OCI-M1 (cell line): ENCODE data around the gene GRM3.
A peak's percentile ranks its signal among the peaks of the same experiment; 100 is the strongest.

ENCODE experiments used
- DNase-seq: peaks from one replicate; lab custom pipeline; 2025; lab: John Stamatoyannopoulos, UW

Gene GRM3

DNA sequence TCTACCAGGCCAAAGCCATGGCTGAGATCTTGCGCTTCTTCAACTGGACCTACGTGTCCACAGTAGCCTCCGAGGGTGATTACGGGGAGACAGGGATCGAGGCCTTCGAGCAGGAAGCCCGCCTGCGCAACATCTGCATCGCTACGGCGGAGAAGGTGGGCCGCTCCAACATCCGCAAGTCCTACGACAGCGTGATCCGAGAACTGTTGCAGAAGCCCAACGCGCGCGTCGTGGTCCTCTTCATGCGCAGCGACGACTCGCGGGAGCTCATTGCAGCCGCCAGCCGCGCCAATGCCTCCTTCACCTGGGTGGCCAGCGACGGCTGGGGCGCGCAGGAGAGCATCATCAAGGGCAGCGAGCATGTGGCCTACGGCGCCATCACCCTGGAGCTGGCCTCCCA, 142.7 kb downstream of the GRM3 start:
- DNase-seq, result no peak

DNA sequence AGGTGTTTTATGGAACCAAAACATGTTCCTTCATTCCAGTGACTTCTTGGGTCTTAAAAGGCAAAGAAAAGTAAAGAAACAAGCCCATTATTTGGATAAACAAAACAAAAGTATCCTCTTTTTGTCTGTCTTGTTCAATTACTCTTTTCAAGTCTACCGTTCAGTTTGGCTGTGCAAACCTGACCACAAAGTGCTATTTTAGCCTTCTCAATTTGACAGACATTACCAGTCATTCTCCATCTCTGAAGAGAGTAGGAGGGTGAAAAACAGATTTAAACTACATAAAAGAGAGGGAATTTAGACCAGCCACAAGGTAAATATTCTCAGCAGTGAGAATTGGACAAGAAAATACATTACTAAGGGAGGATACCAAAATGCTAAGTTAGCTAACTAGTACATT, 145.2 kb downstream of the GRM3 start:
- DNase-seq, result no peak

DNA sequence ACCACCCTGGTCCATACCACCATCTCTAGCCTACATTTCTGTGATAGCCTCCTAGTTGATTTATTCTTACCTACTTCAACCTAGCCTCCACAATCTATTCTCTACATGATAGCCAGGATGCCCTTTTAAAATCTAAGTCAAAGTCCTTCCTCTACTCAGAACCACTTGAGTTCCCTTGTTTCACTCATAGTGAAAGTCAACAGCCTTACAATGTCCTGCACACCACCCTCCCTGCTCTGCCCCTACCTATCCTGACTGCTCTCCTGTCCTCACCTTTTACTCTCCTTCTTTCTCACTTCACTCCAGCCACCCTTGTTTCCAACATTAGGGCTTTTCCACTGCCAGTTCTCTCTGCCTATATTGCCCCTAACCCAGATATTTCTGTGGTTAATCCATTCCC, 146.7 kb downstream of the GRM3 start:
- DNase-seq, result no peak

DNA sequence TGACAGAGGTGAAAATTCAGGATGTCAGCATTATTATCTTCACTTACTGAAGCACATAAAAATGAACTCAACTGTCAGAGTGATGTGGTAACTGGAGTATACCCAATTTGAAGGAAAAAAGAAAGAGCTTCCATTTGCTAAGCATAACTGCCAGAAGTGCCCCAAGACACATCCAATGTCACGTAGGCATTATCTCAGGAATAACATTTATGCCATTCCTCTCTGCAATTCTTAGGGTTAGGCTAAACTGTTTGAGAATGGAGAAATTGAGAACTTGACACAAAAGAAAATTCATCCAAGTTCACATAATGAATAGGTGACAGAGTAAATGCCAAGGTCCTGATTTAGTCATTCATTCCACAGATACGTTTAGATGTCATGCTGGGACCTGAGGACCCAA, 148.6 kb downstream of the GRM3 start:
- no peak for DNase-seq

DNA sequence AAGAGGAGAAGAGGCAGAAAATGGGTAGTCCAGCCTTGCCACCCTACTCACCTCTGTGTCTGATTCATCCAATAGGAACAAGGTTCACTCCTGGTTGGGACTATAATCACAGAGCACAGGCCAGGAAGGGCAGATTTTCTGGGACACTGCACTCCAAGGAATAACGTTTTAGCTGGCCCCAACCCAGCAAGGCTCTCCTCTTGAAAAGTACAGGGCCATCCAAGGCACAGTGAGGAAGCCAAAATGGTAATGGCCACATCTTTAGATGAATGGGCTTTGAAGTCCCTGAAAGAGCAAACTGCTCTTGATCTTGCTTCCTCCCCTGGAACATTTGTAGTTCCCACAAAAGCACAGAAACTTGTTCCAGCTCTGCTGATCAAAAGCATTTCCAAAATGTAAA, 149.4 kb downstream of the GRM3 start:
- DNase-seq, result no peak

DNA sequence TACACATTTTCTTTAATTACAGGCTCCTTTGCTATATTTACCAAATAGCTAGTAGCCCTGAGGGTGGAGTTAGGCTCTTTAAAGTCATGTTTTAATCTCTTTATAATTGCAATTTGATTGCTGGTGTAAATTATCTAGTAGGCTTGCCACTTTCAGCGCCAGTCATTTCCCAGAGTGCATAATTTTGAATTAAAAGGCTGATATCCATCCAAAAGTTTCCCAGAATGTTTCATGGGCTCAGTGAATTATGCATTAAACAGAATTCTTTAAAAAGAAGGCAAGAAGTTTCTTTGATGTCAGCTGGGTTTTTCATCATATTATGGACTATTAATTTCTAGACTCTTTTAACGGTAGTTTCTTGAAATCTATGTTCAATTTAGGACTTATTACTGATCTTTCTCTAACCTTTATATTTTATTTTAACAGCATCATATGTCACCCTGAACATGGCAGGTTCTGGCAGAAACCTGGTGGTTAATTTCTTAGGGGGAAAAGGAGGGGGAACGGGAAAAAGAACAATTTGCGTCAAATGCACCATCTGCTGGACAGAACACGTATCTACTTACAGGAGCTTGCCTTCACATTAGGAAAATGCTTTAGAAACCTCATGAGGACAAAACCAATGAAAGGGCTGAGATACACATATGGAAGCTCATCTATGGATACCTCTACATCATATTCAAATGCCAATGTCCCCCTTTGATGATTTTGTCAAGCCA, 171.1 kb downstream of the GRM3 start:
- DNase-seq, result peak; percentile 65

DNA sequence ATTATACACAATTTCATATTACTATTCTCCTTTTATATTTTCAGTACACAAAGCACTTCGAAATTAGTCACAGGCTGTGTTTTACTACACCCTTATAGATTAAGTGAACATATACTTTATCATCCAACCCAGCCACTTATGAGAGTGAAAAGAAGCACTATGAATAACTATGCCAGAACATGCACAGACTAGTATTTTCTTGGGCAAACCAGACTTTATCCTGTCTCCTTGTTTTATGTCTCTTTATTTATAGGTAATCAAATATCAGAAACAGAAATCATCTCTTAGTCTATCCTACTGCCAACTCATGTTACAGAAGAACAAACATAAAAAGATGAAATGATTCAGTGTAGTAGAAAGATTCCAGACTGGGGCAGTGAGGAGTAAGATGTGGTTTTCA, 171.8 kb downstream of the GRM3 start:
- no peak for DNase-seq

DNA sequence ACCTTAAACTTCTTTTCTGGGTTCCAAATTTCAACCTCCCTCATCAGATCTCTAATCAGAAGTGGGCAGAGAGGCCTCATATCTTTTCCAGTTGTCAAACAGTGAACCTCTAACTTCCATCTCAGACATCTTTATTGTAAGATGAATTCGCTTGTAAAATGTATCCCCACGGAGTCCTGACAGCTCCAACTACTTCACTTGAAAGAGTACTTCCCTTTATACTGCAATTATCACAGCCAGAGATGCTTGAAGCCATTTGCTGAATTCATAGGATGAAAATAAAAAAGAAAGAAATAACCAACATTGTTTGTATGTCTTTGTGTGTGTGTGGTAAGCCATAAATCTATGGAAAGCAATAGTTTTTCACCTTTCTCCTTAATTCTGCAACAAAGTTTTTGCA, 175.2 kb downstream of the GRM3 start:
- no peak for DNase-seq

DNA sequence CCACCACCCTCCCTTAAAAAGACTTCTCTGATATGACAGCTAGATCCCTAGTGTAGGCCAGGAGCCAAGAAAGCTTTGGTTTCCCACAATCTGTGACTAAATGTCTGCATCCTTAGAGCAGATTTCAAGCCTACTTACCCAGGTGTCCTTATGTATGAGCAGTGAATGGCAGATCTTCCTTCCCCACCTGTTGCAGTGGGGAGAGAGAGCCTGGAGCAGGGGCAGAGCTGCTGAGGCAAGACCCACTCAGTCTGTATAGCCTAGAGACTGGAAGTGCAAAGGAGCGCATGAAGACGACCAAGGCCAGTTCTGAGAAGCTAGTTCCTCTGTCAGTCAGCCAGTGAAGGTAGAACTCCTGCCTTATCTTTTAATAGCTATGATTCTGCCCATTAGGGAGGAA, 180.1 kb downstream of the GRM3 start:
- DNase-seq, result no peak

DNA sequence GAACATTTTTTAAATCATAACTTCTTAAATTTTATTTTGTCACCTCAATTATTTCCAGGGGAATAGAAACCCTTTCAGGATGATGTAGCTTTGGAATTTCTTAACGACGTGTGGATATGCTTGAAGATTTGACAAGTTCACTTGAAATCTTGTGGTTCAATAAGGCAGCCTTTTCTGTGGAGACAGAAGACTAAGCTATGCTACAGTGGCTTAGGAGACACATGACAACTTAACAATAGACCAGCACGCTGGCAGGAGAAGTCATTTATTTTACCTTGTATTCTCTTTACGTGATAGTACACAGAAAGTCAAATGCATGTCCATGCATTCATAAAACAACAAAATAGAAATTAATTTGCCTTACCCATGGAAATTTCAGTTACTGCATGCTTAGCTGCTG, 181.6 kb downstream of the GRM3 start:
- no peak for DNase-seq

DNA sequence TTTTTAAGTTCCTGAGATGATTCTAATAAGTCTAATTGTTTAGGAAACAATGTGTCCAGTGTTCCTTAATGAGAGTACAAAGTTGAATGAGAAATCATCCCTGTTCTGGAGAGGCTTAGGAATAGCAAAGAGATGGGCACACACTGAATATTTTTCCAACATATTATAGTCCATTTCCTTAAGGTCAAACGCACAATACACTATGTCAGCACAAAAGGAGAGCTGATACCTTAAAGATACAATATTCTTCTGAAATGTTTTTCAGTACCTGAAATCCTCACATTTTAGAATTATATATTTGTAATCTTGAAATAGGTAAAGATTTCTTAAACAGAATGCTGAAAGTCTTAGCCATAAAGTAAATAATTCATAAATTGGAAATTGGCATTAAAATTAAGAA, 183.2 kb downstream of the GRM3 start:
- DNase-seq, result no peak

DNA sequence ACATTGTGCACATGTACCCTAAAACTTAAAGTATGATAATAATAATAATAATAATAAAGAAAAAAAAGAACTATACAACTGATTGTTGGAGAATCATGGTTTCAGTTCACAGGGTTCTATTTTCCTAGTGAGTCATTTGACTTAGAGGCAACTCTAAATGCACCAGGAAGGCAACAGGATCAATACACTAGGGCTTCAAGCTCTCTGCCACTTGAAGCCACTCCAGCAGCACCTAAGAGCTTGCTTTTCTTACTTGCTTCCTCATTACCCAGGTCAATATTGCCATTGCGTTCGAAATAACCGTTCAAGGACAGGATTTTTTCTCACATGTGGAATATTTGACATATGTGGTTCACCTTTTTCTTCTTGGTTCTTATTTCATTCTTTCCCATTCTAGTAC, 189.7 kb downstream of the GRM3 start:
- DNase-seq, result no peak

DNA sequence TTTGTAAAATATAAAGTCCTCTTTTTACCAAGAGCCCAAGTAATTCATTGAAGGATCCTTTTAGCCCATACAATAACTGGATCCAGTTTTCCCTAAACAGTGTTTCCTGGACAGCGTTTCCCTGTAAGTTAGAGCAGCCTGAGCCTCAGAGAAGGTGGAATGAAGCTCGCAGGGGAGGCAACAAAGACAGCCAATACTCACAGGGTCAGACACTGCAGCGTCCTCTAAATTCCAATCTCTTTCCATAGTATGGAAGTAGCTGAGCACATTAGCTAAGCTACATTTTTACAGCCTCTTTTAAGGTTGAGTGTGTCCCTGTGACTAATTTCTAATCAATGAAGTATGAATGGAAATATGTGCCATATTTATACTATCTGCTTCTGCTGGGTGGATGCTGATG, 193.5 kb downstream of the GRM3 start:
- no peak for DNase-seq

DNA sequence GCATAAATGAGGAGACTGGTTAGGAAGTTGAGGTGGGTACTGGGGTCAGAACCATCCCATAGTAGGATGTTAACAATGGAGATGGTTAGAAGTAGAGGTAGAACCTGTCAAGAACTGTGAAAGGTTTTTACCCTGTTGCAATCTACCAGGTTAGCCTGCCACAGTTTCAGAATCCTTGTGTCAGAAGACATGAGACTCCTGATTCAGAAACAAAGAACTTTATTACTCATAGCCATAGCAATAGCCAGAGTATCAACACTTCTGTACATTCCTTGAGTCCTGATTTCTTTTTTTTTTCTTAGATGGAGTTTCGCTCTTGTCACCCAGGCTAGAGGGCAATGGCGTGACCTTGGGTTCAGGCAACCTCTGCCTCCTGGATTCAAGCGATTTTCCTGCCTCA, 200.9 kb downstream of the GRM3 start:
- DNase-seq, result no peak

DNA sequence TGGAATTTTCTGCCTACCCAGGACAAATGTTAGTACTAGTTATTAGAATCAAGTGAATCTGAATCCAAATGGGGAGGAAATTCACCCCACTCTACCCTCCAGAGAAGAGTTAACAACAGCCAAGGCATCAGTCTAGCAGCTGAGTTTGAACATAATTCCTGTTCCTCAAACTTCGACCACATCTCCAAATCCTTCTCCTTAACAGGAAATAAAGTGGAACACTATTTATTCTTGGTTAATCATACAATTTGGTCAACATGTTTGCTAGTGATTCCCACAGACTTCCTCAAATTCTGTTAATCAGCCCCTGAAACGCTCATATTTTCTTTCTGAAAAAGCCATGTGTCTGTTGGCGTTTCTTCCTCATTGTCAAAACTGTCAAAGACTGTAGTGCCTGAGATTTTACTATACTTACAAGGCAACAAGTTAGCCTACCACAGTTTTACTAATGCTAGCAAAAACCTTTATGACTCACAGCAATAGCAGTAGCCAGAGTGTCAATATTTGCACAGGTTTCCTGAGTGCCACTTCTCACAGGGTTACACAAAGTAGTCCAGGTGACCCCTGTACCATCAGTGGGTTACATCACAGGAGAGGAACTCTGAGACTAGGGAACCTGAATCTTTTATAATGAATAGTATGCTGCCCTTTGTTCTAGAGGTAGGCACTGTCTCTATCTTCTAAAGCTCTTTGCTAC, 202.9 kb downstream of the GRM3 start:
- no peak for DNase-seq

DNA sequence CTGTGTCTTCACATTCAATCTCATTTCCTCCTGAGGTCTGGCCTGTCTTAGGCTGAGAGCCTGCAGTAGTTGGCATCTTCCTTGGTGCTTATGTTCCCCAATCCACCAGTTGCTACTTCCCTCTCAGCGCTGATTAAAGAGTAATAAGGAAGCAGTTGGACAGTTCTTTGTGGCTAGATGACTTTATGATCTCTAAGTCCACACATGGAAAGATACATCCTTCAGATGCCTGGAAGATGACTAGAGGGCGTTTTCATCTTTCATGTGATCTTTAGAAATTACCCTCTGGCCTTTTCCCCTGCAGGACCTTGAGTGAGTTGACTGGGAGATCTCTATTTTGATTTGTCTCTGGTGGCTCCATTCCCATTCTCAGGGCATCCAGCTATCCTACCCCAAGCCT, 204.5 kb downstream of the GRM3 start:
- DNase-seq, result no peak

DNA sequence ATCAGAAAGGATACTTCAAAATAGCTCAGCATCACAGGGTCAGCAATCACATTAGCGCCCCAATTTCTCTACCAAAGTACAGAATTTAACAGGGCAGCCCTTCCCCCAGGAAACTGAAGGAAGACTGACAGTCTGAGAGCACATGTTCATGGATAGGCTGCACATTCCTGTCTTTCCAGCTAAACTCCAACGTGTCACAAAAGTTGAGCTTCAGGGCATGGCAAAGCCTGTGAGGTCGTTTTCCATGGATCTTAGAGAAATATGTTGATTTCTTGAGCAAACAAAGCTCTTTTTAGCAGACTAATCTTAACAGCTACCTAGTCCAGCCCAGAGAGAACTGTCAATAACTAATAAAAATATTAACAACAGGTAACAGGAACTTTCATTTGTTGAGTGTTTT, 207.9 kb downstream of the GRM3 start:
- no peak for DNase-seq

DNA sequence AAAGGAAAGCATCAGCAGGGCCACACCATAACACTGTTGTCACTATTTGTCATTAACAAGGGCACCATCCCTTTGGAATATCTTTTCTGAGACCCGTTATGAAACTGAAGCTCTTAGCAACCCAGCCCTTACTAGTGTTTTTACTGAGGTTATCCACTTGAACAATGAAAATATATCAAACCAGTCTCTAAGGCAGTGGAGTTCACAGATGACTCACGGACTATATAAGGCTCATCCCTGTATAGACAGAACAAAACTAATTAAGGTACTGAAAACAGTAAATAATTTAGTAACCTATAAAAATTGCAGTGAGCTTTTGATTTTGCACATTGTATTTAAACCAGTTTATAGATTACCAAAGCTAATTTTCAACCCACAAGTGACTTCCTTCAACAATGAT, 219.7 kb downstream of the GRM3 start:
- DNase-seq, result no peak

DNA sequence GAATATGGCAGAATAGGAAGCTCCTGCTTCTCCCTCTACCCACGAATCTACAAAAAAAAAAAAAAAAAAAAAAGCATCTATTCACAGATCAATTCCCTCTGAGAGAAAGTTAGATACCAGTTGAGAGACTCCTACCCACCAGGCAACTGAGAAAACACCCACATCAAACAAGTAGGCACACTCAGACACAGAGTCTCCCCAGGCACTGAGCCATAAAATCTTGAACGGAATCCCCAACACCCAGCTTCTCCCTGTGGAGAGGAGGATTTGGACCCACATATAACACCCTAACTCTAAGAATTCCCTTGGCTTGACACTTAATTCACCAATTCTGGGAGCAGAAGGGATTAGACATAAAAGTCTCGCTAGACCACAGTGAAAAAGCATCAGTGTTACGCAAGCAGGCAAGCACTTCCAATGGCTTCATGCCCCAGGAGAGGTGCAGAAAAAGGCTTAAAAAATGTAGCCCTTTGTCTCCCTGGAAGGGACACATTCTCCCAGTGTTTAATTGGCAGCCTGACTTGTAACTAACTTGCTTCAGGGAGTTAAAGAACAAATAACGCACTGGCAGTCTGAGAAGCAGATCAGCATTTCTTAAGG, 223.6 kb downstream of the GRM3 start:
- DNase-seq, result no peak

DNA sequence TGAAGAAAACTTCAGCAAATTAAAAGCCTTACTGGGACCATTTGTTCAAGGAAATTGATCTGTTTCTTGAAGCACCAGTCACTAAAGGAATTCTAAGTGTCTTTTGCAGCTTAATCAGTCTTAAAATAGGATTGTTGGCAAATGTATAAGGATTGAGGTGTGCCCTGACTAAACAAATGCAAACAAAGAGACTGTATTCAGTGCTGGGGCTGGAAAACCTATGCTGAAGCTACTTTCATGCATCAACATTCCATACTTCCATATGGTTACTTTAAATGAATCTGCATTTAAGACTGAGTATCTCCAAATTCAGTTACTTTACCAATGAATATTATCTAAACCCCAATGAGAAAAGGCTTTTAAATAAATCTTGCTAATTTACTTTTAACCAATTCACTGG, 232.4 kb downstream of the GRM3 start:
- DNase-seq, result no peak

DNA sequence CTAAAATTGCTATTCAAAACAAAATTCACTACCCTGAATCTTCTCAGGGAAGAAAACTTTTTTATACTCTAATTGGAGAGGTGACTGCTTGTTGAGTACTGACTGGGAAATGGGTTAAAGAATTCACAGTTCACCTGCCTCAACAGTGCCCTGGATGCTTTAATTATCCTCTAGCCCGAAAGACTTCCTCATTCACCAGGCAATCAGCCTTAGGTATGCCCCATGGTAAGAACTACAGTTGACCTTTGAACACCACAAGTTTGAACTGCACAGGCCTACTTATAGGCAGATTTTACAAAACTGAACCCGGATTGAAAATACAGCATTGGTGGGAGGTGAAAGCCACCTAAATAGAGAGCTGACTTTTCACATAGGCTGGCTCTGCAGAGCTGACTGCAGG, 240.4 kb downstream of the GRM3 start:
- no peak for DNase-seq

DNA sequence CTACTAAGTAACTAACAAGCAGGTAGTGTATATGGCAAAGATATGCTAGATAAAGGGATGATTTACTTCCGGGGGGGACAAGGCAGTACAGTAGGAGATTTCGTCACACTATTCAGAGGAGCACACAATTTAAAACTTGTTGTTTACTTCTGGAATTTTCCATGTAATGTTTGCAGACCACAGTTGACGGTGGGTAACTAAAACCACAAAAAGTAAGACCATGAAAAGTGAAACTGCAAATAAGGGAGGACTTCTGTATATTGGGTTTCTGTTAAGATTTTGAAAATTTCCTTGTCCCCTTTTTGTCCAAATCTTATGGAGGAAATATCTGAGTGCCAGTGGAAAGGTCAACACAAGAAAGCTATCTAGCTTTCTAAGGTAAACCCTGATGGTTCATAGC, 245.8 kb downstream of the GRM3 start:
- DNase-seq, result peak; percentile 12

DNA sequence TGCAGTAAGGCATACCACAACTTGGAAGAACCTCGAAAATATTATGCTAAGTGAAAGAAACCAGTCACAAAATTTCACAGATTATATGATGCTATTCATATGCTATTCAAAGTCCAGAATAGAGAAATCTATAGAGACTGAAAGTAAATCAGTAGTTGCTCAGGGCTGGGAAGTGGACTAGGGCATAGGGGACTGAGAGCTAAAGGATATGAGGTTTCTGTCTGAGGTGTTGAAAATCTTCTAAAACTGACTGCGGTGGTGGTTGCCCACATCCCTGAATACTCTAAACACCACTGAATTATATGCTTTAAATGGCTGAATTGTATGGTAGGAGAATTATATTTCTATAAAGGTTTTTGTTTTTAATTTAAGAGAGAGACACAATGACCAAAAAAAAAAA, 254.5 kb downstream of the GRM3 start:
- no peak for DNase-seq

DNA sequence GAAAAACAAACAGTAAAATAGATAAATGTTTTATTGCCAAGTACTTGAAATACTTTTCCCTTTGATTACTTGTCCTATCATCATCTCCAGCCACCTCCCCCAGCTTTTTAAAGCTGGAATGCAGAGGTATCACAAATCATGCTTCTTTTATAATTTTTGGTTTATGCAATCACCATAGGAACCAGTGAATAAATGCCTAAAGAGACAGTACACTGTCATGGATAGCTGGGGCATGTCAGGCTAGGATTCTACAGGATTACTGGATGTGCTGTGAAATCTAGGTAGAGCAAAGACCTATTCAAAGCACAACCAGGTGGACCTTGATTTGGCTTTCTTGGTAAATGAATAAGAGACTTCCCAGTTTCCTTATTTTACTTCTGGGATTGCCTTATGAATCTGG, 257.2 kb downstream of the GRM3 start:
- DNase-seq, result no peak
